GM13977 (cell line): Measurements from ENCODE around the gene CLMN.

Experiments used
- DNase-seq: peaks from one replicate; pipeline ENCODE4 v3.0.0; 2012; ENCODE audit warnings: low spot score
- in situ Hi-C: fragments of 300-500 bp; cut with MboI; formaldehyde crosslinking; loops from one replicate; pipeline ENCODE4 v1.12.0; 2022; ENCODE audit warnings: low sequenced_read_pairs, low pct_unique_long_range_greater_than_20kb, mixed read lengths, inconsistent platforms; ENCODE audit not compliant: unreplicated experiment
- TF ChIP-seq, protein P1 (sequence below): IDR thresholded peaks from 2 replicates; pipeline ENCODE4 v1.5.1; 2012; ENCODE audit warnings: mild to moderate bottlenecking, control low read depth; ENCODE audit not compliant: insufficient read depth; ENCODE audit errors: extremely low read depth, missing control alignments

CLMN gene

GRCh38 chr14:95221531-95221930 is 98.2 kb downstream of the CLMN start:
- in situ Hi-C loops, result loop anchor here (25.0 kb wide), 1 partner anchor 509 kb away; no protein-coding TSS in a partner anchor
- TF ChIP-seq, protein P1, sequence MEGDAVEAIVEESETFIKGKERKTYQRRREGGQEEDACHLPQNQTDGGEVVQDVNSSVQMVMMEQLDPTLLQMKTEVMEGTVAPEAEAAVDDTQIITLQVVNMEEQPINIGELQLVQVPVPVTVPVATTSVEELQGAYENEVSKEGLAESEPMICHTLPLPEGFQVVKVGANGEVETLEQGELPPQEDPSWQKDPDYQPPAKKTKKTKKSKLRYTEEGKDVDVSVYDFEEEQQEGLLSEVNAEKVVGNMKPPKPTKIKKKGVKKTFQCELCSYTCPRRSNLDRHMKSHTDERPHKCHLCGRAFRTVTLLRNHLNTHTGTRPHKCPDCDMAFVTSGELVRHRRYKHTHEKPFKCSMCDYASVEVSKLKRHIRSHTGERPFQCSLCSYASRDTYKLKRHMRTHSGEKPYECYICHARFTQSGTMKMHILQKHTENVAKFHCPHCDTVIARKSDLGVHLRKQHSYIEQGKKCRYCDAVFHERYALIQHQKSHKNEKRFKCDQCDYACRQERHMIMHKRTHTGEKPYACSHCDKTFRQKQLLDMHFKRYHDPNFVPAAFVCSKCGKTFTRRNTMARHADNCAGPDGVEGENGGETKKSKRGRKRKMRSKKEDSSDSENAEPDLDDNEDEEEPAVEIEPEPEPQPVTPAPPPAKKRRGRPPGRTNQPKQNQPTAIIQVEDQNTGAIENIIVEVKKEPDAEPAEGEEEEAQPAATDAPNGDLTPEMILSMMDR, result no peak
- DNase-seq, result no peak

DNA sequence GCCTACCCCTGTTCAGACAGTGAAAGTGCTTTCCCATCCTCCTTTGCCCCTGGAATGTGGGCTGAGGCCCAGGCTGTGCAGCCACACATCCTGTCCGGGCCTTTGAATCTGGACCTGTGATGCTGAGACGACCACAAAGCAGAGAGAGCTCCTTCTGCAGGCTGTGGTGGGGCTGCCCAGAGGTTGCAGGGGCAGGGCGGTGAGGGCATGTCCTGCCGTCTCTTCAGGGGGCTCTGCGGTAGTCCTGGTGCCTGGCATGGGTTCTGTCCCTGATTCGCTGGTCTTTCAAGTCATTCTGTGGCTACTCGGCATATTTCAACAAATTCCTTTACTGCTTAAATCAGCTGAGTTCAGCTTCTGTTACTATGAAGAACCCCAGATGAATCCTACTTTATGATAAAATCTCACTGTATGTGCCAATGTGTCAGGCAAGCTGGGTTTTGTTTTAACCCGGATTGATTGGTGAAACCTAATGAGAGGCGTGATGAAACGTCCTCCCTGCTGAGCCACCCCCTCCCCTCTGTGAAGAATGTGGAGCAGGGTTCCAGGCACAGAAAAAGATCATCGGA is 99.0 kb downstream of the CLMN start:
- DNase-seq, result no peak
- TF ChIP-seq, protein P1, result no peak
- in situ Hi-C loops, result loop anchor here (25.0 kb wide), 1 partner anchor 508 kb away; no protein-coding TSS in a partner anchor

DNA sequence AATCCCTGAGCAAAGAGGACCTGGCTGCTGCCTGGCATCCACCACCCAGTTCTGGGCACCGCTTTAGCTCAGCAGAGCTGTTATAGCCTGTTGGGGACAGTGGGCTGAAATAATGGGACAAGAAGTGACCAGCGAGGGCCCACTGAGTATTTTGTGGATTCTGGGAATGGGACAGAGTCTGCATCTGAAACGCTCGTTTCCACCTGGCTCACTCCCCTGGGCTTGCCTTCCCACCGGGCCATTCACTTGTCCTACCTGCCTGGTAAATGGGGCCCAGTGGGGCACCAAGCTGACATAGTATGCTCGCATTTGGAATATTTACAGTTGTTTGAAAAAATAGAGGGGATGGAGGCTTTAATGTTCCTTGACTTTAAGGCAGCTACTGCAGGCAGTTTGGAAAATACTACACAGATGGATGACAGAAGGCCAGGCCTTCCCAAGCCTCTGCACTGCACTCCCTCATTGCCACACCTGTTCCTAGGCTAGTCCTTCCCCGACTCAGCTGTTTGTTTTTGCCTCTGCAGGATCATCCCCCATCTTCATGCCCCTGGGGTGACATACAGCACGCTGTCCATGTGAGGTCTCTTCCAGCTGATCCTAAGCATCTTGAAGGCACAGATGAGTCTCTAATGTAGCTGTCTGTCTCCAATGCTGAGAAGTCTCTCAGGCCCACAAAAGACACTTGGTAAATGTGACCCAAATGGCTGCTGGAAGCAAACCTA is 101.1 kb downstream of the CLMN start:
- no peak for DNase-seq
- TF ChIP-seq, protein P1, result no peak
- in situ Hi-C loops, result loop anchor here (25.0 kb wide), 1 partner anchor 506 kb away; no protein-coding TSS in a partner anchor

DNA sequence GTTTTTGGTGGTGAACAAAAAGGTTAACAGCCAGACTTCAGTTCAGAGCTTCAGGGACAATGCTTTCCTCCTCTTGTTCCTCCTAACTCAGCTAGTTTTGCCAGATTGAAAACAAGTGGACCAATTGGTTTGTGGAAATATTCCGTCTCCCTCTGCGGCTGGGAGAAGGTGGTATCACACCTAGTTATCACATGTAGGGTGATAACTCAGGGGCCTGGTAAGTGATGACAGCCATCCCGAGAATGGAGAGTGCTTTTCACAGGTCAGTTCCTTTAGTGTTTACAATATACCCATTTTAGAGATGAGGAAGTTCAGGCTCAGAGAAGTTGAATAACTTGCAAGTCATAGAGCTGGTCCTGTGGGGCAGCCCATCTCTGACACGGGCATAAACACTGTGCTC is 101.7 kb downstream of the CLMN start:
- DNase-seq, result no peak
- in situ Hi-C loops, result loop anchor here (25.0 kb wide), 1 partner anchor 506 kb away; no protein-coding TSS in a partner anchor
- TF ChIP-seq, protein P1, result no peak

- no peak for DNase-seq
- TF ChIP-seq, protein P1, result no peak
- in situ Hi-C loops, result loop anchor here (25.0 kb wide), 1 partner anchor 505 kb away; no protein-coding TSS in a partner anchor
Measured at GRCh38 chr14:95217391-95217900, 102.3 kb downstream of the CLMN start.

- in situ Hi-C loops, result loop anchor here (25.0 kb wide), 1 partner anchor 504 kb away; no protein-coding TSS in a partner anchor
- DNase-seq, result no peak
- TF ChIP-seq, protein P1, result no peak
Measured at GRCh38 chr14:95216008-95216407, 103.7 kb downstream of the CLMN start.
